ENCODE data around the gene MLLT10. TPM values are rescaled to one million over a fixed set of nuclear protein-coding genes. Genes with fewer than 3 reads are reported as not detected.

The MLLT10 gene
- total and polyA plus RNA-seq, 9 of the 15 experiments (the other 6 are each of a cell fraction or from before 2014, with no cell fraction given), result 18.8 to 81.4 (median 64.2) TPM

GRCh38 chr10:21534604-21535493 lies 817 bp downstream of the MLLT10 start (continued):
- TF ChIP-seq TFAP4 (CRISPR knock-in tag; IDR thresholded peaks at IDR 0.05; ENCODE audit: borderline replicate concordance) (0 out of 2 replicates have a peak, but pooled peaks have one; percentile 32), TBP (optimal IDR thresholded peaks at IDR 0.05; ENCODE audit: low read depth, low read length) (peak; percentile 34), PREB (CRISPR knock-in tag; IDR thresholded peaks at IDR 0.05) (no peak), NR2C2 (CRISPR knock-in tag; IDR thresholded peaks at IDR 0.05) (no peak), NR2C2 (tag; IDR thresholded peaks at IDR 0.05) (peak; percentile 35; the same call in 1 of the 2 replicates), MCM2 (IDR thresholded peaks at IDR 0.05; ENCODE audit: low read depth) (no peak), ERF (CRISPR knock-in tag; IDR thresholded peaks at IDR 0.05) (peak; percentile 71; the same call in 1 of the 2 replicates), HIVEP1 (CRISPR knock-in tag; IDR thresholded peaks at IDR 0.05) (no peak), CTCF (IDR thresholded peaks at IDR 0.05 in 2 of 3, conservative IDR thresholded peaks at IDR 0.05 in 1 of 3; ENCODE audit: insufficient read depth in 2 of 3, low read depth in 1 of 3, low read length in 3 of 3) (0 out of 6 replicates have a peak, but pooled peaks of 1 of the 3 experiments have one; percentile 0), RB1 (IDR thresholded peaks at IDR 0.05; ENCODE audit: low read depth) (peak; percentile 37; the same call in 1 of the 2 replicates), CTCFL (IDR thresholded peaks at IDR 0.05; ENCODE audit: borderline replicate concordance, insufficient read depth, low read depth, low read length, poor library complexity, severe bottlenecking) (peak; percentile 8), SREBF2 (CRISPR knock-in tag; IDR thresholded peaks at IDR 0.05) (no peak), ZFX (CRISPR knock-in tag; IDR thresholded peaks at IDR 0.05) (peak; percentile 62; the same call in 1 of the 2 replicates)
- TF ChIP-seq, protein P1, sequence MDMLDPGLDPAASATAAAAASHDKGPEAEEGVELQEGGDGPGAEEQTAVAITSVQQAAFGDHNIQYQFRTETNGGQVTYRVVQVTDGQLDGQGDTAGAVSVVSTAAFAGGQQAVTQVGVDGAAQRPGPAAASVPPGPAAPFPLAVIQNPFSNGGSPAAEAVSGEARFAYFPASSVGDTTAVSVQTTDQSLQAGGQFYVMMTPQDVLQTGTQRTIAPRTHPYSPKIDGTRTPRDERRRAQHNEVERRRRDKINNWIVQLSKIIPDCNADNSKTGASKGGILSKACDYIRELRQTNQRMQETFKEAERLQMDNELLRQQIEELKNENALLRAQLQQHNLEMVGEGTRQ (CRISPR knock-in tag; IDR thresholded peaks at IDR 0.05), result peak; percentile 44; the same call in 1 of the 2 replicates
- TF ChIP-seq, protein P2, sequence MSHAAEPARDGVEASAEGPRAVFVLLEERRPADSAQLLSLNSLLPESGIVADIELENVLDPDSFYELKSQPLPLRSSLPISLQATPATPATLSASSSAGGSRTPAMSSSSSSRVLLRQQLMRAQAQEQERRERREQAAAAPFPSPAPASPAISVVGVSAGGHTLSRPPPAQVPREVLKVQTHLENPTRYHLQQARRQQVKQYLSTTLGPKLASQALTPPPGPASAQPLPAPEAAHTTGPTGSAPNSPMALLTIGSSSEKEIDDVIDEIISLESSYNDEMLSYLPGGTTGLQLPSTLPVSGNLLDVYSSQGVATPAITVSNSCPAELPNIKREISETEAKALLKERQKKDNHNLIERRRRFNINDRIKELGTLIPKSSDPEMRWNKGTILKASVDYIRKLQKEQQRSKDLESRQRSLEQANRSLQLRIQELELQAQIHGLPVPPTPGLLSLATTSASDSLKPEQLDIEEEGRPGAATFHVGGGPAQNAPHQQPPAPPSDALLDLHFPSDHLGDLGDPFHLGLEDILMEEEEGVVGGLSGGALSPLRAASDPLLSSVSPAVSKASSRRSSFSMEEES (CRISPR knock-in tag; IDR thresholded peaks at IDR 0.05), result peak; percentile 17; the same call in 1 of the 2 replicates
